GM21576 (cell line): Measurements from ENCODE around the gene MAP3K7.

Experiments
- ATAC-seq: cut with Tn5 transposase; IDR thresholded peaks from one replicate; pipeline ENCODE4 v1.9.1; 2021; ENCODE audit warnings: mild to moderate bottlenecking, moderate library complexity; ENCODE audit not compliant: unreplicated experiment

MAP3K7 gene

DNA sequence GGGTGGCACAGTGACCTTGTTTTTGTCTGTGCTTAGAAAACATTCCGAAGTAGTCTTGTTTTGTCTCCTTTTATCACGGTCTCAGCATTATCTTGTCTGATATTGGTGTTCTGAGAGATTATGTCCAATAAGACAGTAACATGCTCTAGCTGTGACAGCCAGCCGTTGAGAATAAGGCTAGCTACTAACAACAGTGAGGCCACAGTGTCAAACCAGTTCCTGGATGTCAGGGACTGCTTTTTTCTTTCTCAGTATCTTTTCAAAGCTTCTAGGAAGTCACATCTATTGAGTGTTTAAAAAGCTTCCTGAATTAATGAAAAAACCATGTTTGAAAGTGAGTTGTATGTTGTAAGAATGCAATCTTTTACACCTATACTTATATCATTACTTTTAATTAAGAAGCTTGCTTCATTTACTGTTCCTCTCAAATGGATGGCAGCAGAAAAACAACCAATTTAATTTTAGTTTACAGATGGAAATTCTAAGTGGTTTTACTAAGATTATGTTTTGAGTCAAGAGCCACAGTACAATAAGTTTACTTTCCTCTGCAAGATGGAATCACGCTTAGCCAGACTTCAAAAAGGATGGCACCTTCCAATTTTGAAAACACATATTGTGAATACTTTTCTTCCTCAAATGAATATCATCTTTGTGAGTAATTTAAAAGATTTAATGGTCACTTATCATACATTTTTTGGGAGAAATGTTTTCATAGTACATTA lies 53.1 kb downstream of the MAP3K7 start:
- no peak for ATAC-seq

- ATAC-seq, result no peak
Measured at GRCh38 chr6:90530882-90531281, 56.0 kb downstream of the MAP3K7 start.

- ATAC-seq, result no peak
Measured at GRCh38 chr6:90525421-90525820, 61.5 kb downstream of the MAP3K7 start.

GRCh38 chr6:90523779-90524310 lies 63.0 kb downstream of the MAP3K7 start:
- ATAC-seq, result no peak

DNA sequence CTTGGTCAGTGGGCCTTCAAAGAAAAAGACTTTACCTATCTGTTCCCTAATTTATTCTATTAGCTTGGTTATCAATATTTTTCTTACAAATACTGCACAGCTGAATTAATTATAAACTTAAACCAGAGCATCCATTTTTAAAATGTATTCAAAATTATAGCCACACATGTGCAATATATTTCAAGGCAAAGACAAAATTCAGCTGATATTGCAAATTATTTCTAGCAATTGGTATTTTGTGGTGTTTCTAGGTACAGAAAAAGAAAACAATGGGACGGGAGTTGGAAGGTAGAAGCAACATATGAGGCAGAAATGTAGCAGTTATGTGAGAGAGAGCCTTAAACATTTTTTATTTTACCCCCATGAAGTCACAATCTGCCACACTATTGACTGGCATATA lies 64.9 kb downstream of the MAP3K7 start:
- no peak for ATAC-seq

DNA sequence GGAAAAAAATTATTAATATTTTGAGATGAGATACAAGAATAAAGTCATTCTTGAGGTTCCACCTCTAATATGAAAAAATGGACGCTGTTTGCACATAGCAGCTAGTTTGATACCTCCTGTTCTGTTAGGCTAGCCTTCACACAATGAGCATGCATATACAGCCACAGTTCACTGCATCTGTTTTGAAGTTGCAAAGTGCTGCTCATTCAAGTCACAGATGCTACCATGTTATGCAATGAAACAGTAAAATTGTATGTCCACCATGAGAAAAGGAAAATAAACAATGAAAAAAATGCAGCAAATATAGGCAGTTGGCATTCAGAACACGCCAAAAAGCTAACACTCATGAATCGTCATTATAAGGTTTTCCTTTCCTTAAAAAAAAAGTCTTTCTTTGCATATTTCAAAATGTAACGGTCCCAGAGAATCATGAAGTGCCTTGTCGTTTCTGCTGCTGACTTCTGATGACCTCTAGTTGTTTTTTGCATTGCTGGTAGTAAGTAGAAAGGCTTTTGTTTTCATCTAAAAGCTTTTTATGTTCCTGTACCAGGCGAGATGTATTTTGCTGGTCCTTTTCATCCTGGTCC lies 70.7 kb downstream of the MAP3K7 start:
- no peak for ATAC-seq

DNA sequence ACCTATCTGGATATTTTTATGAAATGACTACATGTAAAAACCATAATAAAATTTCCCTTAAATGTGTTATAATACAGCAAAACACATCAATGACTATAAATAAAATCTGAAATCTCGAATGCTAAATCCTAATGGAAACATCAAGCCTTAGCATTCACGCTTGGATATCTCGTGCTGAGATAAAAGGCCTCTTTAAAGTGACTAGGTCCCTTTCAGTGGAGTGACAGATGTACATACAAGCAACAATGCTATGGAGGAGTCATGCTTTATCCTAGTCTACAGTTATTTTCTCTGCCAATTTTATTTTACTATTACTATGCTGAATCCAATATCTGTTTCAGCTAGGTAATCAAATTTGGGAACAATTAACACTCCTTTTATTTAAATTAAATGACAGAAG lies 72.4 kb downstream of the MAP3K7 start:
- ATAC-seq, result no peak

DNA sequence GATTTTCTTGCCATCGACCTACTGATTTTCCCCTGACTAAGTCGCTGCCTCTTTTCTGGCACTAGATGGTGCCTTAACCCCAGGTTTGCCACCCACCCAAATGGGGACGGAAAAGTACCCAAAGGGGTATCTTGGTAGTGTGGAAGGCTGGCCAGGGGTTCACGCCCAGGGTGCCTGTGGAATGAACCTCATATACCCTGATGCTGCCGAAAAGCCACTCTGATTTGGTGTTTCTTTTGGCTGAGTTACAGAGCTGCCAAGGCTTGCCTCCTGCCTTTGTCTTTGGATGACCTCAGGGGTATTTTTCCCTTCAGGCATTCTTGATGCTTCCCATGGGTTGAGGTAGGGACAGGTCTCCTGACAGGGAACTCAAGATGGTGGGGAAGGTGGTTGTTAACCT lies 78.1 kb downstream of the MAP3K7 start:
- no peak for ATAC-seq

- ATAC-seq, result no peak
Measured at GRCh38 chr6:90502866-90503407, 83.9 kb downstream of the MAP3K7 start.

DNA sequence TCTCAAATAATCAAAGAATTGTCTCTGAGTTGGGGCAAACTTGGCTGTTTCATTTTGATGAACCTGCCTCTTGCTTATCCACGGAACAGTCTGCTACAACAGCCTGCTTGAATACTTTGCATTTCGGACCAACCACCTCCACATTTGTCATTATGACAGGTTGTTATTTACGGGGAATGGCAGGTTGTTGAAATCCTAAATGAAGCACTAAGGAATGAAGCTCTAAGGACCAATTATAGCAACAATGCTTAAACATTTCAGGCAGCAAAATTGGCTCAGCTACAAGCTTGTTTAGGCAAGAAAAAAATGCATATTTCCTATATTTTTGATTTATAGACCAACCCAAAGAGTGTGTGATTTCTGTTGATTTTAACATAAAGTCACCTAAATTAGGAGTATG lies 84.5 kb downstream of the MAP3K7 start:
- ATAC-seq, result no peak

GRCh38 chr6:90500458-90500857 lies 86.4 kb downstream of the MAP3K7 start:
- no peak for ATAC-seq

DNA sequence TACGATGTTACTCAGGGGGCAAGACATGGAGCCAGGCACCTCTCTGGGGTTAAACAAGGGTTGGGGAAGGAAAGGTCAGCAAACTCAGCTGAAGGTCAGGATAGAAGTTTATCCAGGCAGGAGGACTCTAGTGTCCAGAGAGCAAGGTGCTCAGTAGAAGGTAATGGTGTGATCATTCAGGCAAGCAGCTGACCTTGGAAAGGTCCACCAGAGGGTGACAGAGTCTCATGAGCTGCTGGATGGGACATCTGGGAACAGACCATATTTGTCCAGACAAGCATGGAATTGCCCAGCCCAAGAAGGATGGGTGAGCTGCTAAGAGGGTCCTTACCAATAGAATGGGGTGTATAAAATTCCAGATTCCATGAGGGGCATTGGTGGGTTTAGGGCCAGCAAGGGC lies 89.5 kb downstream of the MAP3K7 start:
- ATAC-seq, result no peak

DNA sequence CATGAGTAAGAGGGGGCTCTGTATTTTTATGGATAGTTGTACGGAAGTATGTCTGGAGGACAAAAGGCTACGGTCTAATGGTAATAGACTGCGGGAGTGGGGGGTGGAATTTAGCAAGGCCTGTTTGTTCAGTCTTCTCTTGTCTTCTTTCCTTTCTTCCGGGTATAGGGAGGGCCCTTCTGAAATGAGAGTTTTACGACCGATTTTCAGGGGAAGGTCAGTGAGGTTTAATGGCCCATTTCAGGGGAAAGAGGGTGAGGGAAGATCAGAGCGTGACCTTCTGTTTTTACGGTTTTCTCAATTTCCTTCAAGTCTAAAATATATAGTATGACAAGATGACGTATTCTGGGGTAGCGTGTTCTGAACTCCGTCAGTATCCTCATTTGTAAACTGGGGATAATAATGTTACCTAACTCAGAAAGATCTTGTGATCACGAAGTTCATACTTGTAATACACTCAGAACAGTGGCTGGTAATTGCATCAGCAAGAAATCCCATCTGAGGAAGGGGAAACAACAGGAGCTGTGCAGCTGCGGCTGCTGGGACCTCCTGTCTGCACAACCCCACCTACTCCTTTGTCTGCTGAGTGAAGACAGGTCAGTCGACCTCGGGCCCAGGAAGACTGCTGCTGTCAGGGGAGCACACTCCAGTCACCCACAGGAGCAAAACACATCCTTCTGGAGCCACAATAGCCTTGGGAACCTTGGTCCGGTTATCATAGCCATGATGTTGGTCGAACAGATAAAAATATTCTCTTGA lies 90.4 kb downstream of the MAP3K7 start:
- no peak for ATAC-seq

- ATAC-seq, result no peak
Measured at GRCh38 chr6:90495216-90495817, 91.6 kb downstream of the MAP3K7 start.

- no peak for ATAC-seq
Measured at GRCh38 chr6:90494067-90494780, 92.6 kb downstream of the MAP3K7 start.

DNA sequence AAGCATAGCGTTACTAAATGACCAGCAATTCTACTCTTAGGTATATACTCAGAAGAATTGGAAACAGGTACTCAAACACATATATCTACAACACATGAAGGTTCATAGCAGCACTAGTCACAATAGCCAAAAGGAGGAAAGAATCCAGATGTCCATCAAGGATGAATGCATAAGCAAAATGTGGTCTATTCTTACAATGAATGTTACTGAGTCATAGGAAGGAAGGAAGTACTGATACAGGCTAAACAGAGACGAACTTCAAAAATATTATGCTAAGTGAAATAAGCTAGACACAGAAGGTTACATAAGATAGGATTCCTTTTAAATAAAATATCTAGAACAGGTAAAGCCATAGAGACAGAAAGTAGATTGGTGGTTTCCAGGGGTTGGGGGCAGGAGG lies 93.5 kb downstream of the MAP3K7 start:
- ATAC-seq, result no peak

- no peak for ATAC-seq
Measured at GRCh38 chr6:90492798-90493197, 94.1 kb downstream of the MAP3K7 start.

GRCh38 chr6:90492369-90492768 lies 94.5 kb downstream of the MAP3K7 start:
- ATAC-seq, result no peak

DNA sequence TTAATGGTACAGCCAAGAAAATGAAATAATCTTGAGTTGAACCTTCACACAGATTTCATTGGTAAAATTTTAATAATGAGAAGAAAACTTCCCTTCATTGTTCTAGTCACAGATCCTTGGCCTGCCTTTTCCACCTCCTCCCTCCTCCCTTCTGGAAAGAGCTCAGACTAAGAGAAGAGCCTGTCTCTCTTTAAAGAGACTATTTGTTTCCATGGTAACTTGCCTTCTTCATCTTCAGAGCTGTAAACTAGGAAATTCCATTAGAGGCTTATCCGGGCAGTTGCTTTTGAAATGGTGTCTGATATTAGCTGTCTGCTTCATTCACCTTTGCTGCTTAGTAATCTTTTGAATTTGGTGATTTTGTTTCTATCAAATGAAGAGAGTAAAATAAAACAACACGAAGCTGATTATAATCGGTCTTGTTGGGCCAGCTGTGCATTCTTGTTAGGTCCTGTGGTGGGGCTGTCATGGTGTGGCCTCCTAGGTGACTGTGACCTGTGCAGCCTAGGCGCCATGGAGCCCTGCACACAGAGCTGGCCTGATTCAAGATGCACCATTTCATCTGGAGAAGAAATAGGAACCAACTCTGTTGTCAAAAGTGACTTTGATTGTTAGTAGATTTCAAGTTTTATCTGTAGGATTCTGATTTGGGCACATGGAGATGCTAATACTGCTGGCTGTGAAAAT lies 96.7 kb downstream of the MAP3K7 start:
- ATAC-seq, result no peak

GRCh38 chr6:90488816-90489215 lies 98.1 kb downstream of the MAP3K7 start:
- ATAC-seq, result no peak
